Superior temporal gyrus (tissue), 1 donor: ENCODE measurements around the gene RNASEH2A.
"Not testable (repeated sequence)": the region's sequence is repeated elsewhere in the genome, so short reads cannot be mapped to it uniquely, and the experiment has no call there.

Source experiments
- DNase-seq: peaks from one replicate; pipeline ENCODE4 v3.0.0-alpha.2; 2016; ENCODE audit errors: extremely low spot score

Gene RNASEH2A

DNA sequence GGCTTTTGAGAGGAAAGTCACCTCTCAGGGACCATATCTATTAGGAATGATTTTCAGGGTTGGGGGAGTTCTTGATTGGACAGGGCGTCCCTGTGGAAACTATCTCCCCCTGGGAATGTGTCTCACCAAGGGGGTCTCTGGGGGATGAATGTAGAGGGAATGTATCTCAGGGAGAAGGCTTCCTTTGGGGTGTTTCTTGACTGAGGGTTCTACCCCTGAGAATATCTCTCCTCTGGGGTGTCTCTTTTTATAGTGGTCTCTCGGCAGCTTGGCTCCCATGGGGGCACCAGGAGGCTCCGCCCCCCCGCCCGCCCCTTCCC is 27.0 kb downstream of the RNASEH2A start:
- peak; percentile 13 for DNase-seq

DNA sequence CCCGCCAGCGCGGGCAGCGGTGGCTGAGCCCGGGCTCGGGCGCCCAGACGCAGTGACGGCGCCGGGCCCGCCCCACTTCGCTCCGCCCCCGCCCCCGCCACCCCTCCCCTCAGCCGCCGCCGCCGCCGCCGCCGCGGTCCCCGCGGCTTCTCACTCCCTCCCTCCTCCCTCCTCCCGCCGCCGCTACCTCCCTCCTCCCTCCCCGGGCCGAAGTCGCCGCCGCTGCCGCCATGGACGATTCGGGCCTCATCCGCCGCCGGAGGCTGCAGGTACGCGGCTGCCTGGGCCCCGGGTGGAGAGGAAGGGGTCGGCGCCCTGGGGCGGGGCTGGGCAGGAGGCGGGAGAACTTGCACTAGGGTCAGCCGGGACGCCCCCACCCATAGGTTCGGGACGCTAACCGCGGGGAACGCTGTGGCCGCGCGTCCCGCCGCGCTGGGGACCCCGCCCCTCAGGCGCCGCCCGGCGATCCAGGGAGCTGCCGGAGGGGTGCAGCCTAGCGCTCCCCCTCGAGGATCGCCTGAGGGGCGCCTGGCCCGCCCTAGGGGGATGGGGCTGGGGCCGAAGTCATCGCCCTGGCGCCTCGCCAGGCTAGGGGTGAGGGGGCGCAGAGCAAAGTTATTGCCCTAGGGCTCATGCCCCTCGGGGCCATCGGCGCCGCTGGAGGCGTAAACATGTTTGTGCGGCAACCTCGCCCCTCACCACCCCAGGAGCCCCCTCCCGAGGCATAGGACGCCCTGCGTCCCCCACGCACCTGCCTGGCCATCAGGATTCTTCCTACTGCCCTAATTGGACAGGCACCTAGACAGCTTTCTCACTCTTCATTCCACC is 27.6 kb downstream of the RNASEH2A start:
- no peak for DNase-seq

DNA sequence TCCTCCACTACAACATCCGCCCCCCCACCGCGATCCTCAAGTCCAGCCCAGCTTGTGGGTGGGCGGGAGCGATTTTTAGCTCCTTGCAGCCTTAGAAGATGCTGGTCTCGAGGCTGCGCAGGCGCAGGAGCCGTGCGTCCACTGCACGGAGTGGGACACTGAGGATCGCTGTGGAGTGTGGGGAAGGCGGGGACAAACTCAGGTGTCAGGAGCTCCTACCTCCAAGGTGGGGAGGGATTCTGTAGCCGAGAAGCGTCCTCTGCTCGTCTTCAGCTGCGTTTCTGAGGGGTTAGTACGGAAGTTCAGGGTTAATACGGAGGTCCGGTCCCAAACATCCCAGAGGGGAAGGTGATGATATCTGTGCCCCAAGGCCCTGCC is 28.2 kb downstream of the RNASEH2A start, which contains the start of gene RTBDN:
TSS of gene RTBDN (minus strand) at position 14 of the 378 bp plus-strand sequence. CDS start 4,600 bp downstream, outside the sequence.
- peak; percentile 61 for DNase-seq

DNA sequence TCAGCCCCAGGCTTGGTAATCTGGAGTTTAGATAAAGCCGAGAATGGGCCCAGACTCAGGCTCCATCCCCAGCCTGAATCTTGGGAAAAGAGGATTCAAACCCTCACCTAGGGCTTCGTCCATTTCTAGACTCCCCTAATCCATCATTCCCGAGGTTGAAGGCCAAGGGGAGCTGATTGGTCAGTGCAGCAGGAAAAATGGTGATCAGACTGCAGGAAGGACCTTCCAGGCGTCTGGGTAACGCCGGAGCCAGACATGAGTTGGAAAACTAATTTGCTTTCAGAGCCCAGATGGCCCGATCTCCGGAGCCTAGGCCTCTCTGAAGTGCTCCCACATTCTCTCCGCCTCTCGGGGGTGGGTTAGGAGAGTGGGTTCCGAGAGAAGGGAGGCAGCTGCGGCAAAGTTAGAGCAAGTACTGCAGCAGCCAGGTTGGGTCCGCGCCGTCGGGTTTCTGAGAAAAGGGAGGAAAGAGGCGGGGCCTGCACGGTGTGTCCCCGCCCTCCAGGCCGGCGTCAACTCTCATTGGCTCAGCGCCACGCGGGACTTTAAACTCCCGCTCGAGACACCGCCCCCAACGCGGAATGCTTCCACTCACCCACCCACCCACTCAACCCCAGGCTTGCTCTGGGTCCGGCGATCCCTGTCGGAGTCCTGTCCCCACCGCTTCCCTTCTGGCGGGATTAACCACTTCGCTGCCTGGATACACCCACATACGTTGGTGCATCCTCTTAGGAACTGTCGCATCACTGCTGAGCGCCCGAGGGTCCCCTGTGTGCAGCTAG is 28.8 kb downstream of the RNASEH2A start:
- peak; percentile 28 for DNase-seq

DNA sequence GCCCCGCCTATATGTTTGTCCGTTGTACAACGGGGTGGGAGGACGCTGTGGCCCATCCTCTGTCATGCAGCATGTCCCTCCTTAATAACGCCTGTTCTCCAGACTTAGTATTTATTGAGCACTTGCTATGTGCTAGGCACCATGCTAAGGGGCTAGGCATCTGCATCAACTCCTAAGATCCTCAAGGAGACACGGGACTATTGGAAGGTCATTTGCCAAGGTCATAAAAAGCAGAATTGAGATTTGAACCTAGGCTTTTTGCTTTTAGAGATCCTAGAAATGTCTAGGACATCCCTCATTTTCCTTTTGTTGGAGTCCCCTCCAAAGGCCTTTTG is 30.1 kb downstream of the RNASEH2A start:
- no peak for DNase-seq

DNA sequence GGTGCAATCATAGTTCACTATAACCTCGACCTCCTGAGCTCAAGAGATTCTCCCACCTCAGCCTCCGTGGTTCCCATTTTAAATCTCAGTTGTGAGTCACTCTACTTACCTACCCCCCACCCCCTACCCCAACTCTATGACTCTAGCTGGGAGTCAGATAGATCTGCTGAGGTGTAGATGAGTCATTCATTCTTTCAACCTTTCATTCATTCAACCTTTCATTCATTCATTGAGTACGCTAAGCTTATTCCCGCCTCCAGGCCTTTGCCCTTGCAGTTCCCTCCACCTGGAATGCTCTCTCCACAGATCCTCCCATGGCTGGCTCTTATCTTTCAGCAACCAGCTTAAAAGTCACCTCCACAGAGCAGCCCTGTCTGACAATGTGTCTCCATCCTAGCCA is 30.8 kb downstream of the RNASEH2A start:
- DNase-seq, result no peak

DNA sequence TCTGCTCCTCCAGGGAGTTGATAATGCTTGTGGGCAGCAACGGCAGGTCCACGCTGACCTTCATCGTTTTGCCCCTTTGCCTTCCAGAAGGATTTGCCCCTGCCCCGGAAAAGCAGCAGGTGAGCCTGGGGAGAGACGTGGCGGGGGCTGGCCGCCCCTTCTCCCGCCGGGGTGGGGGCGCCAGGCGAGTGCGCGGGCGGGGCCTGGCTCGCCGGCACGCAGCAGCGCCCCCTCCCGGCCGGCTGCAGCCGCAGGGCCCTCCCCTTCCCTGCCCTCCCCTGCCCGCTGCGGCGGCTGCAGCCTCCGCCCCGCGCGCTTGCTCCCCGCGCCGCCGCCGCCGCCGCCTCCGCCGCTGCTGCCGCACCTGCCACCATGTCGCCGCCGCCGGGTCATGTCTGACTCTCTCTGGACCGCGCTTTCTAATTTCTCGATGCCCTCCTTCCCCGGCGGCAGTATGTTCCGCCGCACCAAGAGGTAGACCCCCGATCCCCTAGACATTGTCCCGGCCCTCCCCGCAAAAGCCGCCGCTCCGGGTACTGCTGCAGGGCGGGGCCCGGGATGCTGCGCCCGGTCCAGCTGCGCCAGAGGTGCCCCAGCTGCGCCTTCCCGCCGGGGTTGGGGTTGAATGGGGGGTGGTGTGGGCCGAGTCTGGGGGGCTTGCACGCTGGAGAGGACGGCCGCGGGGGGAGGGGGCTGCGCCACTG is 31.9 kb downstream of the RNASEH2A start, which contains the start of gene MAST1:
TSS of gene MAST1 (plus strand) at position 334 of the 704 bp plus-strand sequence. CDS start at position 392, 58 bp downstream.
- peak; percentile 44 for DNase-seq

DNA sequence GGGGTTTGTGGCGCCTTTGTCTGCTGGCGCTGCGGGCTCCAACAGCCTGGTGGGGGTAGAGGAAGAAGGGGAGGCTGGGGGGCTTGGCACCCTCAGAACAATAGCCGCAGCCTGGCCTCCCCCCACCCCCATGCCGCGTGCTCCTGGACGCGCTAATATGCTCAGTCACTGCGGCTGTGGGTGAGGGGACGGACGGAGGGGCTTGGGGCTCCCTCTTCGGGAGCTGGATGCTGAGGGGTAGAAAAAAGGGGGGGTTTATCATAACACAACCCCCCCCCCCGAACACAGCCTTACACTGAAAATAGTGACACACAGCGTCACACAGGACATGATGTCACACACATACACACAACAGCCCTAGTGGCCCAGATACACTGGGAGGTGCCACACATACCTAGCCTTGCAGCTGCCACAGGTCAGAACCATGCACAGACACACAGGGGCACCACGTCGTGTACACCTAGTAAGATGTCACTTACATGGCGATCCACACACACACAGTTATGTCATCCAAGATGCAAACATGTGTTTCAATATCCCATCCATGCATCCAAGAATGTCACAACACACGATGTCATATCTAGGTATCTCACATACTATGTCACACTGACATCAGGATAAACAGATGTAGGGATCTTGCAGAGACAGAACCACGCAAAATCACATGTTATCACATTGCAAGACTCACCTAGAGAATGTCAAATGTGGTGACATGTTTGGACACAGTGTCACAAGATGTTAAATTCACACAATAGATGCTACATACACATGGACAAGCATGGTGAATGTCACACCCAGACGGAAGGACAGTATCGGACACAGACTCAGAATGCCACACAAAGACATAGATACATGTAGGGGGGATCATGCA is 32.7 kb downstream of the RNASEH2A start:
- DNase-seq, result no peak

DNA sequence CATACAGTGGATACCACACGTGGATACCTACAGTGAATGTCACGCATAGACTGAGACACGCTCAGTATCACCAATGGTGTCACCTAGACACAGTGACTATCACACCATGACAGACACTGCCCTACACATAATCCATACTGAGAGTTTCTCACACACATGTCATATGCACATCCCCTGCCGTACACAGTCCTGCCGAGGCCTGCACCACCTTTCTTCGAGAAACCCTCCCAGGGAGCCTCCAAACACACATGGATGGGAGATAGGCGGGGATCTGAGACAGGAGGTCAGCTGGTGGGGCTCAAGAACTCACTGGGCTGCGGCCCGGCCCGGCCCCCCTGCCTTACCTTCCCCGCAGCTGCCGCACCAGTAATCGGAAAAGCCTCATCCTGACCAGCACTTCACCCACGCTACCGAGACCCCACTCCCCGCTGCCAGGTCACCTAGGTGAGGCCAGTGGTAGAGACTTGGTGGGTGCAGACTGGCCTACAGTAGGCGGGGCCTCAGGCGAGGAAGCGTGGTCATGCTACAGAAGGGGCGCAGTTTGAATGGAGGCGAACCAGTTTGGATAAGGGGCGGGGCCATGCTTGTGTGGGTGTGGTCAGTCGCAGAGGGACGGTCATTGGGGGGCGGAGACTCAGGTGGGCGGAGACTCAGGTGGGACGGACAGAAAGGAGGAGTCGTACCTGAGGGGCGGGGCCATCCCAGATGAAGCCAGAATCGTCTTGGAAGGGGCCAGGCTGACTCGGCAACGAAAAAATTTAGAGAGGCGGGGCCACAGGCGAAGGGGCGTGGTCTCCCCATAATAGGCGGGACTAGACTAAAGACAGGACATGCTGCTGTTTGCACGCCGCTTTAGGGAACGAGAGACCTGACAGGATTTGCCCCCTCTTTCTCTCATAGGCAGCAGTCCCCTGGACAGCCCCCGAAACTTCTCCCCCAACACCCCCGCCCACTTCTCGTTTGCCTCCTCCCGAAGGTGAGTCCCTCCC is 34.0 kb downstream of the RNASEH2A start:
- DNase-seq, result no peak

DNA sequence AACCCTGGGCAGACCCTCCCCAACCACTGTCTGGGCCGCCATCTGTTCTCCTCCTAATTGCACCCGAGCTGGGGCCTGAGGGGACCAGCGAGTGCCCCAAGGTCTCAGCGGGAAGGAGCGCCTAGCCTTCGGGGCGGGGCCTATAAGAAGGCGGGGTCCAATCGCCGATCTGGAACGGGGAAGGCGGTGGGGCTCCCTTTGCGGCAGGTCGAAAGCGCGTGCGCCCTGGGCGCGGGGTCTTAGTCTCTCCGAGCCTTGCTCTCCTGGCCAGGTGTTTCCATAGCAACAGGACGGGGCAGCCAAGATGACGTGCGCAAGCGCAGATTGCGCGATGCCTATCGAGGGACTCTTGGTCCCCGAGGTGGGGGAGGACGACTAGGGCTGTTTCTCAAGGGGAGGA is 34.7 kb downstream of the RNASEH2A start:
- no peak for DNase-seq

DNA sequence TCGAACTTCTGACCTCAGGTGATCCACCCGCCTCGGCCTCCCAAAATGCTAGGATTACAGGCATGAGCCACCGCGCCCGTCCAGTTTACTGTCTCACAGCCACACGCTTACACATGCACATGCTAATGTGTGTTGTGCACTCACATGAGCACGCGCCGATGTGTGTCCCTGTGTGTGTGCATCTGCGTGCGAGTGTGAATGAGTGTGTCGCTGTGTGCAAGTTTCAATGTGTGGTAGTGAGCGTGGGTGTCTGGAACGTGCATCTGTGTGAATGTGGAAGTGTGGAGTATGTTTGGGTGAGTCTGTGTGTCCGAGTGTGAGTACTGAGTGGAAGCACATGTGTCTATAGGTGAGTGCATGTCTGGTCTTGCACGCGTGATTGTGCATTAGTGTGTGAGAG is 36.1 kb downstream of the RNASEH2A start:
- no peak for DNase-seq

DNA sequence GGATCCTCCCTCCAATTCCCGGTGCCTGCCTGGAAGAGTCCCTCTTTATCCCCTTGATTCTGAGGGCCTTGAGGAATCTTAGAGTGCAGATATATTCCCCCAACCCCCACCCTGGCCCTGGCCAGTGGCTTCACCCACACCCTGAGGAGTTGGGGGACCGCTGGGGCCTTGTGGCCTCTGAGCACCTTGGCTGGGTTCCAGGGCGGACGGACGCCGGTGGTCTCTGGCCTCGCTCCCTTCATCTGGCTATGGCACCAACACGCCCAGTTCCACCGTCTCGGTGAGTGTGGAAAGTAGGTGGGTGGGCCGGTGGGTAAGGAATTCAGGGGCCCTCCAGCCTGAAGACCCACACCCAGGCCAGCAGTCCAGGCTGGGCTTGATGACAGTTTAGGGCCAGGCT is 36.9 kb downstream of the RNASEH2A start:
- DNase-seq, result no peak

DNA sequence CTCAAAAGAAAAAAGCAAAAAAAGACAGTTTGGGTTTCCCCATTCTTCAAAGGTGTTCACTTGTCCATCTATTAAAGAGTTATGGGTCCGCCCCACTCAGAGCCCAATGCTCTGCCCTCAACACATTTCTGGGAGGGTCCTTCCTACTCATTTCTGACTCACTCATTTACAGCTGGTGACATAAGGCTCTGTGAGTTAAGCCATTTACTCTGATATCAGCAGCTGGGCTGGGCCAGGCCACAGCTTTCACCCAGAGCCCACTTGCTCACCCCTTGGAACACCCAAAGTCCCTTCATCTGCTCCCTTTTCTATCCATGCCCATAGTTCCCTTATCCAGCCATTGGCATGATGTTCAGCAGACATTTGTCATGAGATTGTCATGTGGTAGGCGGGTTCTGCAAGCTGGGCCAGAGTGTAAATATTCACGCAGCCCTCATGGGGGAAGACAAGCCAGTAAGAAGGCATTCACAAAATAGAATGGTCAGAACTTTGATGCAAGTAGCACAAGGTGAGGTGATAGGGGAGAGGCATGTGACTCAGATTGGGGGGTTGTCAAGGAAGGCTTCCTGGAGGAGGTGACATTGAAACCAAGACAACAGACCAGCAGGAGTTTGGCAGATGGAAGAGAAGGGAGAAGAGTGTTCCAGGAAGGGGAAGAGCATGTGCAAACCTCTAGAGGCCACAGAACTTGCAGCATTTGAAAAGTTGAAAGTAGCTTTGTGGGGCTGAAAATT is 37.8 kb downstream of the RNASEH2A start:
- no peak for DNase-seq

DNA sequence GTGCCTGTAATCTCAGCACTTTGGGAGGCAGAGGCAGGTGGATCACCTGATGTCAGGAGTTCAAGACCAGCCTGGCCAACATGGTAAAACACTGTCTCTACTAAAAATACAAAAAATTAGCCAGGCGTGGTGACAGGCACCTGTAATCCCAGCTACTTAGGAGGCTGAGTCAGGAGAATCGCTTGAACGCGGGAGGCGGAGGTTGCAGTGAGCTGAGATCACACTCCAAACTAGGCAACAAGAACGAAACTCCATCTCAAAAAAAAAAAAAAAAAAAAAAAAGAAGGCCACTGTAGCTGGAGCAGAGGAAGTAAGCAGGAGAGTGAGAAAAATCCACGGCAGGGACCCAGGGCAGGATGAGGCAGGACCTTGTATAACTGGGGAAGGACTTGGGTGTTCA is 40.2 kb downstream of the RNASEH2A start:
- not testable (repeated sequence) for DNase-seq

DNA sequence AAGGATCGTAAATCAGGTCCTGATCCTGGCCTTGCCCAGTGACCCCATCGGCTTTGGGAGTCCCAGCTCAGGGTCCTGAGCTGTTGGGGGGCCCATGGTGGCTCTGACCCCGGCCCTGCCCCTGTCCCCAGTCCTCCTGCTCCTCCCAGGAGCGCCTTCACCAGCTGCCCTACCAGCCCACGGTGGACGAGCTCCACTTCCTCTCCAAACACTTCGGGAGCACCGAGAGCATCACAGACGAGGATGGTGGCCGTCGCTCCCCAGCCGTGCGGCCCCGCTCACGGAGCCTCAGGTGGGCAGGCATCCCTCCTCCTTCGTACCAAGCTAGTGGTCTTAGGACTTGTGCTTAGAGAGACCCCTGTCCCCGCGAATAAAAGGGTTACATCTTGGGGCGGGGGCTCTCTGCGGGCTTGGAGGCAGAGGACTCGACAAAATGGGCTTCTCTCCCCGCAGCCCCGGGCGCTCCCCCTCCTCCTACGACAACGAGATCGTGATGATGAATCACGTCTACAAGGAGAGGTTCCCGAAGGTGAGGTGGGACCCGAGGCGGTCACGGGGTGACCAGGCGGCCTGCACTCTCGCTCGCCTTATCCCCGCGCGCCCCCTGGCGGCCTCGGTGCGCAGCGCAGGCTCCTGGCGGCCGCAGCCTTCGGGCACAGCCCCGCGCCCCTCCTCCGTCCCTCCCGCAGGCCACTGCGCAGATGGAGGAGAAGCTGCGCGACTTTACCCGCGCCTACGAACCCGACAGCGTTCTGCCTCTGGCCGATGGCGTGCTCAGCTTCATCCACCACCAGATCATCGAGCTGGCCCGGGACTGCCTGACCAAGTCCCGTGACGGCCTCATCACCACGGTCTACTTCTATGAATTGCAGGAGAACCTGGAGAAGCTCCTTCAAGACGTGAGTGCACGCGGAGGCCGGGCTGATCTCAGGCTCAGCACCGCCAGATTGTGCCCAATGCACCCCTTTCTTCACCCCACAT is 41.1 kb downstream of the RNASEH2A start:
- peak; percentile 79 for DNase-seq

DNA sequence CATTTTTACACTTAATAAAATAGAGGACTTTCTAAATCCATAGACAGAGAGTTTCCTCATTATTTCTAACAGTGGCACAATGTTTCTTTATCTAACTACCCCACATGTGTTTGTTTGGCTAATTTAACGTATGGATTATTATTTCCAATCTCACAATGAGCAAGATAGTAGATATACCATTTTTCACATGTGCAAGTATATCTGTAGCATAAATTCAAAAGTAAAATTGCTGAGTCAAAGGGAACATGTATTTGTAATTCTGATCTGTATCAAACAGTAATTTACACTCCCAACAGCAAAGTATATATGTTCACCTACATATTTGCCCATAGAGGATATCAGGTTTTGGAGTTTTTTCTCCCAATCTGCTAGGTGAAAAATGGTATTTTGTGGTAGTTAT is 50.3 kb downstream of the RNASEH2A start:
- DNase-seq, result no peak

DNA sequence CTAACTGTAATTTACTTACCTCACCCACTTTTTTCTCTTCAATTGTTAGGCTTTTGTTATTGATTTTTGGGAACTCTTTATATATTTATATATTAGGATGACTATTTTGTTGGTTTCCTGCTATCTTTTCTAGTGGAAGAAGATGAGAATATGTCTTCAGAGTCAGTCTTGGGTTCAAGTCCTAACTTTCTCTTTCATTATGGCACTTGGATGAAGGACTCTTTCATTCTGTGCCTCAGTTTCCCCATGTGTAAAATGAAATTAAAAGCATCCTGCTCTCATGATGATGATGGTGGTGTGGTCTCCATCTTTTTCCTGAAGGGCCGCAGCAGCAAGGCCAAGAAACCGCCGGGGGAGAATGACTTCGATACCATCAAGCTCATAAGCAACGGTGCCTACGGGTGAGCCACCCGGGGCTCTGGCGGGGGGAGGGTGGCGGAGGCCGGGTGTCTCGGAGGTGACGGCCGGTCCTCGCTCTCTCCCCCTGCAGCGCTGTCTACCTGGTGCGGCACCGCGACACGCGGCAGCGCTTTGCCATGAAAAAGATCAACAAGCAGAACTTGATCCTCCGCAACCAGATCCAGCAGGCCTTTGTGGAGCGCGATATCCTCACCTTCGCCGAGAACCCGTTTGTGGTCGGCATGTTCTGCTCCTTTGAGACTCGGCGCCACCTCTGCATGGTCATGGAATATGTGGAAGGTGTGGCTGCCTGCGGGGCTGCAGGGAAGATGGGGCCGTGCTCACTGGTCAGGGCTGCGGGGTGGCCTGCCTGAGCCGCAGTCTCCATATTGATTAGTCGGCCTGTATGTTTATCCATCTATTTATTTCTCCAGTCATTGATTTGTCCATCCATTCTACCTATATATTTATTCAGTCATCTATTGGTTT is 51.9 kb downstream of the RNASEH2A start:
- DNase-seq, result no peak
